Ovary (tissue), 3 donors: ENCODE measurements around the gene ZP3.

Experiments
- POLR2A ChIP-seq: fragments of 450-650 bp; IDR thresholded peaks from one replicate; pipeline ENCODE4 v1.6.1; 2017; ENCODE audit warnings: antibody characterized with exemption, mild to moderate bottlenecking, moderate library complexity
- TF ChIP-seq, protein P1 (sequence below), 3 donors: fragments of 450-650 bp in 2 of 3; fragments of 200-600 bp in 1 of 3; IDR thresholded peaks; one replicate each; pipeline versions ENCODE4 v1.5.1 to v1.8.0; 2016 to 2022; ENCODE audit warnings: antibody characterized with exemption in 3 of 3, mild to moderate bottlenecking in 1 of 3
- donor health status: DM: no; HTN: no; CAD: no.

DNA sequence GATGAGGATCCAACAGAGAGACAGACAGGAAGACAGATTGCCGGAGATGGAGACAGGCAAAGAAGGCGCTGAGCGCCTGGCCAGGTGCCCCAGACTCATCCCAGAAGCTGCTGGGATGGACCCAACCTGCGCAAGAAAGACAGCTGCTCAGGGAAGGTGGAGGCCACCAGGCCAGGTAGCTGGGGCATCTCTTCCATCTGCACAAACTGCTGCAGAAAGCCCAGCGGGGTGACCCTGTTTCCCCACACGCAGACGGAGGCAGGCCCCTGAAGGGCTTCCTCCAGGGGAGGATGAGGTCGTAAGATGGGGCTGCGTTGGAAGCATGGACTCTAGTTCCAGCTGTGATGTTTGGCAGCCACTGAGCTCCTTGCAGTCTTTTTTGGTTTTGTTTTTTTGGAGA lies 49.5 kb upstream of the ZP3 start:
- TF ChIP-seq, protein P1, sequence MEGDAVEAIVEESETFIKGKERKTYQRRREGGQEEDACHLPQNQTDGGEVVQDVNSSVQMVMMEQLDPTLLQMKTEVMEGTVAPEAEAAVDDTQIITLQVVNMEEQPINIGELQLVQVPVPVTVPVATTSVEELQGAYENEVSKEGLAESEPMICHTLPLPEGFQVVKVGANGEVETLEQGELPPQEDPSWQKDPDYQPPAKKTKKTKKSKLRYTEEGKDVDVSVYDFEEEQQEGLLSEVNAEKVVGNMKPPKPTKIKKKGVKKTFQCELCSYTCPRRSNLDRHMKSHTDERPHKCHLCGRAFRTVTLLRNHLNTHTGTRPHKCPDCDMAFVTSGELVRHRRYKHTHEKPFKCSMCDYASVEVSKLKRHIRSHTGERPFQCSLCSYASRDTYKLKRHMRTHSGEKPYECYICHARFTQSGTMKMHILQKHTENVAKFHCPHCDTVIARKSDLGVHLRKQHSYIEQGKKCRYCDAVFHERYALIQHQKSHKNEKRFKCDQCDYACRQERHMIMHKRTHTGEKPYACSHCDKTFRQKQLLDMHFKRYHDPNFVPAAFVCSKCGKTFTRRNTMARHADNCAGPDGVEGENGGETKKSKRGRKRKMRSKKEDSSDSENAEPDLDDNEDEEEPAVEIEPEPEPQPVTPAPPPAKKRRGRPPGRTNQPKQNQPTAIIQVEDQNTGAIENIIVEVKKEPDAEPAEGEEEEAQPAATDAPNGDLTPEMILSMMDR (IDR thresholded peaks at IDR 0.05) = no peak
- TF ChIP-seq POLR2A = no peak
